OCI-LY3 (cell line): Measurements from ENCODE around the gene ADAMTS15.

Experiments used
- H2AFZ ChIP-seq: fragments of 200-600, 300-600 bp; shearing (Covaris generic); 2 replicates; pipeline ENCODE4 v1.6.0; 2014; ENCODE audit warnings: antibody characterized with exemption, low read depth, low read length
- H3K27ac ChIP-seq: fragments of 200-600, 300-600 bp; sonication (generic); 2 replicates; pipeline ENCODE4 v1.5.1; 2014; ENCODE audit warnings: mild to moderate bottlenecking, low read length, moderate library complexity, mixed read lengths
- H3K27me3 ChIP-seq: fragments of 200-600, 300-600 bp; sonication (generic); 2 replicates; pipeline ENCODE4 v1.6.1; 2014; ENCODE audit warnings: low read depth, low read length, mixed read lengths
- H3K36me3 ChIP-seq: fragments of 200-600, 300-600 bp; sonication (generic); replicated peaks from 2 replicates; pipeline ENCODE3; 2014; ENCODE audit warnings: low read depth, low read length, mixed read lengths
- H3K4me1 ChIP-seq: fragments of 300-600, 200-600 bp; sonication (generic); 2 replicates; pipeline ENCODE4 v1.6.1; 2014; ENCODE audit warnings: low read length, mixed read lengths
- H3K4me2 ChIP-seq: fragments of 200-600, 300-600 bp; sonication (generic); 2 replicates; pipeline ENCODE4 v1.6.1; 2014; ENCODE audit warnings: low read length, mixed read lengths
- H3K4me3 ChIP-seq: fragments of 300-600, 200-600 bp; sonication (generic); 2 replicates; pipeline ENCODE4 v1.5.1; 2014; ENCODE audit warnings: antibody characterized with exemption, mild to moderate bottlenecking, low read length, moderate library complexity
- H3K79me2 ChIP-seq: fragments of 300-600, 200-600 bp; shearing (Covaris generic); 2 replicates; pipeline ENCODE4 v1.6.1; 2014; ENCODE audit warnings: mild to moderate bottlenecking, low read length, mixed read lengths
- H3K9ac ChIP-seq: fragments of 300-600, 200-600 bp; shearing (Covaris generic); 2 replicates; pipeline ENCODE4 v1.6.0; 2014; ENCODE audit warnings: mild to moderate bottlenecking, low read length, moderate library complexity
- H3K9me3 ChIP-seq: fragments of 200-600, 300-600 bp; shearing (Covaris generic); 2 replicates; pipeline ENCODE4 v1.6.1; 2014; ENCODE audit warnings: low read length, mixed read lengths; ENCODE audit not compliant: insufficient read depth
- H4K20me1 ChIP-seq: fragments of 200-600, 300-600 bp; sonication (generic); 2 replicates; pipeline ENCODE4 v1.6.1; 2016; ENCODE audit warnings: low read length, mixed read lengths; ENCODE audit not compliant: insufficient read depth
- EZH2phosphoT487 ChIP-seq: fragments of 200-600 bp; shearing (Covaris generic); IDR thresholded peaks from 2 replicates; pipeline ENCODE4 v1.6.1; 2018; ENCODE audit warnings: antibody characterized with exemption, mixed run types, low read depth
- TF ChIP-seq, protein P1 (sequence below): fragments of 200-600, 300-600 bp; sonication (generic); IDR thresholded peaks from 2 replicates; pipeline ENCODE4 v1.5.1; 2014; ENCODE audit warnings: antibody characterized with exemption, low read length, low read depth

Gene ADAMTS15

DNA sequence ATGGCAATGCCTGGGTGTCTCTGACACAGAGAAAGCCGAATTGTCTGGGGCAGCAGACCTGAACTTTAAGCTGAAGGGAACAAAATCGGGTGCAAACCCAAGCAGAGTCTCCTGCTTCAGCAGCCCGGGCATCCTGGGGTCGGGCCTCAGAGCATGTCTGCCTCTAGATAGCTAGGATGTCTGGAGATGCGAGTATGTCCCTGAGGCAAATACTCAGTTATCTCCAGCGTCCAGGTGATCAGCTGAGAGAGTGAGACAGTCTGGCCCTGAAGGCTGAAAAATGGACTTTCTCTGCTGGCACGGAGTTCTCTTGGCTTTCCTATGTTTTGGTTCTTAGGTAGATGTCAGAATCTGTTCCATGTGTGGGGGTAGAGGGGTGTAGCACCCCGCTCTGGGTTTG, 23.3 kb upstream of the ADAMTS15 start:
- H2AFZ ChIP-seq: no peak overlapping the region
- H3K4me1 ChIP-seq: peaks cover 15% of the 10 kb centered on the region
- H3K4me3 ChIP-seq: no peak overlapping the region
- H3K9me3 ChIP-seq: no peaks in the 10 kb centered on the region
- no peaks in the 10 kb centered on the region for H3K36me3 ChIP-seq
- no peak overlapping the region for H3K27ac ChIP-seq
- H3K27me3 ChIP-seq: peaks cover 47% of the 10 kb centered on the region
- H3K4me2 ChIP-seq: no peak overlapping the region
- no peaks in the 10 kb centered on the region for H4K20me1 ChIP-seq
- no peak overlapping the region for H3K9ac ChIP-seq
- TF ChIP-seq, protein P1, sequence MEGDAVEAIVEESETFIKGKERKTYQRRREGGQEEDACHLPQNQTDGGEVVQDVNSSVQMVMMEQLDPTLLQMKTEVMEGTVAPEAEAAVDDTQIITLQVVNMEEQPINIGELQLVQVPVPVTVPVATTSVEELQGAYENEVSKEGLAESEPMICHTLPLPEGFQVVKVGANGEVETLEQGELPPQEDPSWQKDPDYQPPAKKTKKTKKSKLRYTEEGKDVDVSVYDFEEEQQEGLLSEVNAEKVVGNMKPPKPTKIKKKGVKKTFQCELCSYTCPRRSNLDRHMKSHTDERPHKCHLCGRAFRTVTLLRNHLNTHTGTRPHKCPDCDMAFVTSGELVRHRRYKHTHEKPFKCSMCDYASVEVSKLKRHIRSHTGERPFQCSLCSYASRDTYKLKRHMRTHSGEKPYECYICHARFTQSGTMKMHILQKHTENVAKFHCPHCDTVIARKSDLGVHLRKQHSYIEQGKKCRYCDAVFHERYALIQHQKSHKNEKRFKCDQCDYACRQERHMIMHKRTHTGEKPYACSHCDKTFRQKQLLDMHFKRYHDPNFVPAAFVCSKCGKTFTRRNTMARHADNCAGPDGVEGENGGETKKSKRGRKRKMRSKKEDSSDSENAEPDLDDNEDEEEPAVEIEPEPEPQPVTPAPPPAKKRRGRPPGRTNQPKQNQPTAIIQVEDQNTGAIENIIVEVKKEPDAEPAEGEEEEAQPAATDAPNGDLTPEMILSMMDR: no peak
- no peak for TF ChIP-seq EZH2phosphoT487
- no peaks in the 10 kb centered on the region for H3K79me2 ChIP-seq

DNA sequence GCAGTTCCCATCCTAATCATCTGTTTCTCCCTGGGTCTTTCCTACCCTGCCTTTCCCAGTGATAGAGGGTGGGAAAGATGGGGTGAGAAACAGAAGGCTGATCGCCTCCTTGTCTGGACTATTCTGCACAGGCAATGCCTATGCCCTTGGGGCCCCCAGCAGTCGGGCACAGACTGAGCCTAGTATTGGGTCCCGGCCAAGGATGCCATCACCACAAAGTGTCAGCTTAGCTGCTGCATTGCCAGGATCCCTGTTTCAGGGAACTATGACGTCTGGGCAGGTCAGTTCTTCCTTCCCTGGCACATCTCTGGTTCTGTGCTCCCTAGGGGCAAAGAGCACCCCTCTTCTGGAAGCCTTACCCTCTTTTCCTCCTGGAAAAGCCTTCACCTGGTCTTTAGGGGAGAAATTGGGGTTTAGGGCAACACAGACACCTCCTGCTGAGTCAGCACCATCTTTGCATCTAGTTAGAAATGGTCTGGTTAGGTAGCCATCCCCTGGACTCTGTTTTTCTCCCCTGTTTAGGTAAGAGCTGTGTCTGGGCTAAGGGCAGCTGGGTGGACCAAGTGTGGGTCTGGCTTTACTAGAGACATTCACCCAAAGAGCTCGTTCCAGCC, 22.1 kb upstream of the ADAMTS15 start:
- Histone ChIP-seq H3K27me3 (peaks cover 36% of the 10 kb centered on the region), H3K27ac (no peak overlapping the region), H3K9me3 (no peaks in the 10 kb centered on the region), H3K9ac (no peak overlapping the region), H4K20me1 (no peaks in the 10 kb centered on the region), H3K36me3 (no peaks in the 10 kb centered on the region), H2AFZ (no peak overlapping the region), H3K79me2 (no peaks in the 10 kb centered on the region), H3K4me3 (no peak overlapping the region), H3K4me1 (peaks cover 6% of the 10 kb centered on the region), H3K4me2 (peak overlapping the region; percentile 6; the same call in 1 of the 2 replicates)
- no peak for TF ChIP-seq EZH2phosphoT487
- TF ChIP-seq, protein P1: no peak

DNA sequence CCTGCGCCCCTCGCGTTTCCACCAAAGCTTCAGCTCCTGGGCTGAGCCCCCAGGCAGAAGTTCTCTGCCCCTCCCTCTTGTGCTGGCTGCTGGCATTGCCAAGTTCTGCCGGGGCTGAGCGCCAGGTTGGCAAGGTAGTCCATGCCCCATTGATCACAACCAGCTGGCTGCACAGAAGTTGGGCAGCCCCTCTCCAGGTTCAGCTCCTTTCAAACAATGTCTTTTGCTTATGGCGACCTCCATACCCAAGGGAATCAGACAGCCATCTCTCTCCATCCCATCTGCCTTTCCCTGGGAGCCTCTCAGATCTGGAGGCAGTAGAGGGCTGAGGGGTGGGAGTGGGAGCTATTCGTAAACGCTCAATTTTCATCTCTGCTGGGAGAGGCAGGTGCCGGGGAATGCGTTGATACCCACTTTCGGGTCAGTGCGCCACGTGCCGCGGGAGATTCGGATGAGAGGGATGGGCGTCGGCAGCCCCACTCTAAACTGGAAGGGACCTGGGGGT, 21.6 kb upstream of the ADAMTS15 start:
- TF ChIP-seq EZH2phosphoT487: no peak
- TF ChIP-seq, protein P1: no peak
- H3K27ac ChIP-seq: no peak overlapping the region
- H3K9me3 ChIP-seq: no peaks in the 10 kb centered on the region
- 0 out of 2 replicates have a peak, but pooled peaks cover 8% of the 10 kb centered on the region for H3K4me1 ChIP-seq
- H3K4me3 ChIP-seq: no peak overlapping the region
- no peaks in the 10 kb centered on the region for H3K79me2 ChIP-seq
- no peaks in the 10 kb centered on the region for H4K20me1 ChIP-seq
- peaks cover 33% of the 10 kb centered on the region for H3K27me3 ChIP-seq
- H3K9ac ChIP-seq: no peak overlapping the region
- no peak overlapping the region for H2AFZ ChIP-seq
- H3K4me2 ChIP-seq: no peak overlapping the region
- H3K36me3 ChIP-seq: no peaks in the 10 kb centered on the region

DNA sequence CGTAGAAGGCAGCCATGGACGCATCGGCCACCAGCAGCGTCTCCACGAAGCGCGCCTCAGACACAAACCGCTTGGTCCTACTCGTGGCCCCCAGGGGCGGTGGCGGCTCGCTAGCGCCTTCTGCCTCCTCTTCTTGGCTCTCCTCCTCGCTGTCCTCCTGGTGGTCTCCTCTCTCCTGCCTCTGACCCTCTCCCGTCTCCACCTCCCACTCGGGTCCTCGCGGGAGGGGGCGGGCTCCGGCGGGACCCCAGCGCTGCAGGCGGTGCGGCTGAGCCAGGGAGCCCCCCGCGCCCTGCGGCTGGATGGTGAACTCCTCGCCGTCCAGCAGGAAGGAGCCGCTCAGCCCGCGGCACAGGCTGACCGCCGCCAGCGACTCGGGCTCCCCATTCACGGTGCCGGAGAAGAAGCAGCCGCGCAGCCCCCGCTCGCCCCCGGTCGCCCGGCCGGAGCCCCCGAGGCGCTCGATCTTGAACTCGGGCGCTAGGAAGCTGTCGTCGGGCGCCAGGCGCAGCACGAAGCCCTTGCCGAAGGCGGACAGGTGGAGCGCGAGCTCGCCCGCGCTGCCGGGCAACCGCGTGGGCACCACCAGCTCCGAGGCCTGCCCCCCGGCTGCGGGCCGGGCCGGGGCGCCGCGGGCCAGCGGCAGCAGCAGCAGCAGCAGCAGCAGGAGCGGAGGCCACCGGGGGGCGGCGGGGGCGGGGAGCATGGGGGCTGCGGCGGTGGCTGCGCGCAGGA, 20.7 kb upstream of the ADAMTS15 start:
- Histone ChIP-seq H3K36me3 (no peaks in the 10 kb centered on the region), H3K4me1 (0 out of 2 replicates have a peak, but pooled peaks cover 8% of the 10 kb centered on the region), H2AFZ (no peak overlapping the region), H3K27ac (no peak overlapping the region), H3K27me3 (peaks cover 31% of the 10 kb centered on the region), H3K4me2 (no peak overlapping the region), H3K79me2 (no peaks in the 10 kb centered on the region), H3K4me3 (no peak overlapping the region), H3K9me3 (no peaks in the 10 kb centered on the region), H4K20me1 (no peaks in the 10 kb centered on the region), H3K9ac (no peak overlapping the region)
- TF ChIP-seq EZH2phosphoT487: no peak
- TF ChIP-seq, protein P1: no peak
